Mononuclear cell (primary cell): ENCODE measurements around the gene PSMA3. TPM values are rescaled to one million over a fixed set of nuclear protein-coding genes. Genes with fewer than 3 reads are reported as not detected.

Experiments used
- H3K27me3 ChIP-seq: 2 replicates; pipeline ENCODE4 v1.6.0; 2011; ENCODE audit warnings: low read length, control low read depth; ENCODE audit not compliant: insufficient read depth
- H3K4me1 ChIP-seq: 2 replicates; pipeline ENCODE4 v1.5.1; 2011; ENCODE audit warnings: mild to moderate bottlenecking, low read length, control low read depth; ENCODE audit not compliant: insufficient read depth
- H3K4me3 ChIP-seq: 2 replicates; pipeline ENCODE4 v1.5.1; 2011; ENCODE audit warnings: mild to moderate bottlenecking, low read length, moderate library complexity
- H3K9me3 ChIP-seq: 2 replicates; pipeline ENCODE4 v1.5.1; 2011; ENCODE audit warnings: low read depth, mild to moderate bottlenecking, control low read depth, low read length
- total RNA-seq: library from RNA; depleted of rRNA; stranded (reverse); fragments of >200 nt; gene quantifications from one replicate; pipeline ENCODE4 v1.2.3, GENCODE V29; 2012

PSMA3 gene
- total RNA-seq, 1 donor: 70.7 TPM

GRCh38 chr14:58282925-58283593 is 38.4 kb downstream of the PSMA3 start:
- Histone ChIP-seq H3K4me1 (peaks cover 20% of the 10 kb centered on the region), H3K27me3 (no peaks in the 10 kb centered on the region), H3K9me3 (no peaks in the 10 kb centered on the region), H3K4me3 (no peak overlapping the region)

- Histone ChIP-seq H3K27me3 (no peaks in the 10 kb centered on the region), H3K9me3 (no peaks in the 10 kb centered on the region), H3K4me1 (peaks cover 20% of the 10 kb centered on the region), H3K4me3 (no peak overlapping the region)
Observed at GRCh38 chr14:58283730-58284129, 39.1 kb downstream of the PSMA3 start.

- peaks cover 20% of the 10 kb centered on the region for H3K4me1 ChIP-seq
- H3K4me3 ChIP-seq: no peak overlapping the region
Observed at GRCh38 chr14:58285132-58285531, 40.5 kb downstream of the PSMA3 start.

DNA sequence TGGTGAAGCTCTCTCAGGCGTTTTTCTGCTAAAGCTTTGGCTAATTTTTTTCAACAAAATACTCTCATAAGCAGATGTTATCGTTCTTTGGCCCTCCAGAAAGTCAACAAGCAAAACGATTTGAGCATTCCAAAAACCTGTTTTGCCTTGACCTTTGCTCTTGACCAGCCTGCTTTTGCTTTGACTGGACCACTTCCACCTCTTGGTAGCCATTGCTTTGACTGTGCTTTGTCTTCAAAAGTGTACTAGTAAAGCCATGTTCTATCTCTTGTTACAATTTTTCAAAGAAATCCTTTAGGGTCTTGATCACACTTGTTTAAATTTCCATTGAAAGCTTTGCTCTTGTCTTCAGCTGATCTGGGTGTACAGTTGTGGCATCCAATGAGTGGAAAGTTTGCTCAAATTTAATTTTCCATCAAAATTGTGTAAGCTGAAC is 43.0 kb downstream of the PSMA3 start:
- H3K9me3 ChIP-seq: no peaks in the 10 kb centered on the region
- H3K4me1 ChIP-seq: no peaks in the 10 kb centered on the region
- no peaks in the 10 kb centered on the region for H3K27me3 ChIP-seq
- H3K4me3 ChIP-seq: no peak overlapping the region

More at GRCh38 chr14:58285132-58285531, 40.5 kb downstream of the PSMA3 start:
- H3K9me3 ChIP-seq: no peaks in the 10 kb centered on the region
- no peaks in the 10 kb centered on the region for H3K27me3 ChIP-seq

- Histone ChIP-seq H3K4me1 (no peaks in the 10 kb centered on the region), H3K9me3 (no peaks in the 10 kb centered on the region), H3K27me3 (no peaks in the 10 kb centered on the region), H3K4me3 (no peak overlapping the region)
Observed at GRCh38 chr14:58288106-58288792, 43.6 kb downstream of the PSMA3 start.

DNA sequence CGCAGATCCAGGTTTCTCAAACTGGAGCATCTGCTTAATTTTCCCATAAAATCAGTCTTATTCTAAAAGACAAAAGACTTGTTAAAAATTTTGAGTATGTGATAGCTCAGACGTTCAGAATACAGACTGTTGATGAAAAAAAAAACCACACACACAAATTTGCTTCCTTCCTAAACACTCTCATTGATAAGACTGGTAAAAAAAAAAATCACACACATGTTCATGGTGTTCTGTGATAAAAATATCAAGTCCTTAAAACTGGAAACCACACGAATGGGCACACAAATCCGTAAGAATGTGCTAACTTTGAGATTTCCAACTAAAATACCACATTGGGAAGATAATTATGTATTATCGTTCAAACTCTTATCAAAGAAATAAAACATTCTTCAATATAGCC is 47.0 kb downstream of the PSMA3 start:
- H3K4me3 ChIP-seq: no peak overlapping the region
- no peaks in the 10 kb centered on the region for H3K9me3 ChIP-seq
- no peaks in the 10 kb centered on the region for H3K27me3 ChIP-seq
- peaks cover 21% of the 10 kb centered on the region for H3K4me1 ChIP-seq

- H3K4me1 ChIP-seq: peaks cover 24% of the 10 kb centered on the region
- H3K9me3 ChIP-seq: no peaks in the 10 kb centered on the region
- no peaks in the 10 kb centered on the region for H3K27me3 ChIP-seq
- H3K4me3 ChIP-seq: no peak overlapping the region
Observed at GRCh38 chr14:58292187-58292586, 47.5 kb downstream of the PSMA3 start.

- Histone ChIP-seq H3K9me3 (no peaks in the 10 kb centered on the region), H3K4me1 (peaks cover 24% of the 10 kb centered on the region), H3K27me3 (no peaks in the 10 kb centered on the region), H3K4me3 (no peak overlapping the region)
Observed at GRCh38 chr14:58294201-58294600, 49.6 kb downstream of the PSMA3 start.

- H3K4me1 ChIP-seq: peaks cover 33% of the 10 kb centered on the region
Observed at GRCh38 chr14:58296726-58297125, 52.1 kb downstream of the PSMA3 start.

DNA sequence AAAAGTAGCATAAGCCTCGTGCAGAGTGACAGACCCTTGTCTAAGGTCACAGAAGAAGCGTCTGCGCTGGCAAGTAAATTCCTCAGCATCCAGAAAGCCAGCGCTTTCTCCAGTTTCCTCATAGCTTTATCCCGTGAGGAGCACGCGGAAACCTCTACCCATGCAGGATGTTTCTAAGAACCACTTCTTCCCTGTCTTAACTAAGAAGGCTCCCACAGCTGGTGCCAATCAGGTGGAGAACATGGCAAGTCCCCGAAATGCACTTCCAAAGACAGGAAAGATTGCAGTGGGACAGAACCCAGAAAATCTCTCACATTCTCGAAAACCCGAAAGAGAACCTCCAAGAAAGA is 52.7 kb downstream of the PSMA3 start:
- peak overlapping the region; percentile 100 for H3K4me3 ChIP-seq
- H3K4me1 ChIP-seq: peaks cover 33% of the 10 kb centered on the region

More at GRCh38 chr14:58296726-58297125, 52.1 kb downstream of the PSMA3 start:
- no peaks in the 10 kb centered on the region for H3K9me3 ChIP-seq
- H3K27me3 ChIP-seq: no peaks in the 10 kb centered on the region
- H3K4me3 ChIP-seq: peak overlapping the region; percentile 100

GRCh38 chr14:58297762-58298476 is 53.3 kb downstream of the PSMA3 start:
- Histone ChIP-seq H3K4me3 (peak overlapping the region; percentile 100), H3K4me1 (peaks cover 37% of the 10 kb centered on the region), H3K9me3 (no peaks in the 10 kb centered on the region)

More for the DNA sequence above, 52.7 kb downstream of the PSMA3 start:
- Histone ChIP-seq H3K27me3 (no peaks in the 10 kb centered on the region), H3K9me3 (no peaks in the 10 kb centered on the region)

DNA sequence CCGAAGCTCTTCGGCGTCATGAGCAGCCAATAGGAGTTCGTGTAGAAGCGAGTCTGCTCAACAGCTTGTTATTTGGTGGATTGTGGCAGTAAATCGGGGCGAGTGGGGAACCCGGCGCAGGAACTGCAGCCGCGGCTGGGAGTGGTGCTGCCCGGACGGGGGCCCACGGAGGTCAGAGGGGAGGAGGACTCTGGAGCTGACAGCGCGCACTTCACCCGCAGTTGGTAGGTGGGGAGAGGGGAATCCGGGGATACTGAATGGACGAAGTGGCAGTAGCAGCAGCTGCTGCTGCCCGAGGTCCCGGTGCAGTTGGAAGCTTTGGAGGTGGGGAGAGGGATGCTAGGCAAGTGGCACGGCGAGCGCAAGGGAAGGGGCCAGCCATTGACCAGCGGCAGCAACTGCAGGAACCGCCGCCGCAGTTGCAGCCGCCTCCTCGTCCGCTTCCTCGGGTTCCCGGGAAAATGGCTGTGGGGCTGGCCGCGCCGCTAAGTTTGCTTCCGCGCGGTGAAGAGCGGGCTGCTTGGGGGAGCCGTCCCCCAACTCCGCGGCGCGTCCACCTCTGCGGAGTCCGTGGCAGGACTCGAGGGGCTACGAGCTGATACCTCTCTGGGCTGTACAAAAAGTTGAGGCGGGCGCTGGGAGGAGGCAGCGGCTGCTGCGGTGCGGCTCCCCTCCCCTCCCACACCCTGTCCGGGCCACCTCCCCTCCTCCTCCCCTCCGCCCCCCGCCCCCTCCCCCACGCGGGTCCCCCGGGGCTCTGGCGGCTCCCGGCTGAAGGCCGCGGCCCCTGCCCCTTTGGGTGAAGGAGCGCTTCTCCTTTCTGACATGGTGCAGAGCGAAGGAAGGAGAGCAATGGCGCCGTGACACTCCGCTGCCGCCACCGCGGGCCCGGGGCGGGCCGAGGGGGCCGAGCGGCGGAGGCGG is 54.1 kb downstream of the PSMA3 start, which contains the start of gene ARID4A:
Gene ARID4A (plus strand): TSS at position 79 of the 924 bp plus-strand sequence. CDS start 1,300 bp downstream, outside the sequence.
- Histone ChIP-seq H3K9me3 (no peaks in the 10 kb centered on the region), H3K27me3 (no peaks in the 10 kb centered on the region), H3K4me1 (peaks cover 37% of the 10 kb centered on the region), H3K4me3 (peak within 1 kb of the TSS; percentile 100)

More at GRCh38 chr14:58297762-58298476, 53.3 kb downstream of the PSMA3 start:
- H3K27me3 ChIP-seq: no peaks in the 10 kb centered on the region

GRCh38 chr14:58299401-58300330 is 55.0 kb downstream of the PSMA3 start:
- Histone ChIP-seq H3K4me3 (peak overlapping the region; percentile 98), H3K27me3 (no peaks in the 10 kb centered on the region), H3K9me3 (no peaks in the 10 kb centered on the region), H3K4me1 (peaks cover 32% of the 10 kb centered on the region)
